K562 (cell line): ENCODE measurements around the gene SRSF11. TPM values are rescaled to one million over a fixed set of nuclear protein-coding genes. Genes with fewer than 3 reads are reported as not detected.

Experiments used
- DACH1 ChIP-seq: fragments of 450-650 bp; IDR thresholded peaks from 2 replicates; pipeline ENCODE4 v1.6.1; 2018; ENCODE audit not compliant: partially characterized antibody
- FOXM1 ChIP-seq, 2 experiments: fragments of 450-650 bp in 1 of 2; sonication (generic) in 1 of 2; formaldehyde crosslinking in 1 of 2; IDR thresholded peaks; 2 replicates each; pipeline versions ENCODE4 v1.6.1 to v1.9.0; 2017 to 2022; ENCODE audit warnings: low read depth in 2 of 2, mild to moderate bottlenecking in 2 of 2, missing genetic modification reagents in 1 of 2, moderate library complexity in 1 of 2
- IFI16 ChIP-seq: fragments of 250-450 bp; sonication (Bioruptor Pico); IDR thresholded peaks from 2 replicates; pipeline ENCODE4 v2.1.2; 2022; ENCODE audit warnings: mild to moderate bottlenecking, inconsistent platforms
- L3MBTL2 ChIP-seq: fragments of 450-650 bp; IDR thresholded peaks from 2 replicates; pipeline ENCODE4 v1.6.1; 2016; ENCODE audit warnings: mild to moderate bottlenecking, moderate library complexity
- MIER1 ChIP-seq: fragments of 450-650 bp; IDR thresholded peaks from 2 replicates; pipeline ENCODE4 v1.6.1; 2016; ENCODE audit warnings: antibody characterized with exemption, mild to moderate bottlenecking, low read depth
- MTF1 ChIP-seq: fragments of 250-450 bp; sonication (Bioruptor Pico); IDR thresholded peaks from 2 replicates; pipeline ENCODE4 v1.9.0; 2021; ENCODE audit warnings: moderate library complexity, mild to moderate bottlenecking, inconsistent platforms, borderline replicate concordance
- MYBL2 ChIP-seq, 2 experiments: fragments of 450-650 bp in 1 of 2; sonication (generic) in 1 of 2; formaldehyde crosslinking in 1 of 2; IDR thresholded peaks; 2 replicates each; pipeline versions ENCODE4 v1.6.1 to v1.8.1; 2017 to 2022; ENCODE audit warnings: borderline replicate concordance in 1 of 2, inconsistent platforms in 1 of 2, low read depth in 1 of 2, mild to moderate bottlenecking in 1 of 2, missing genetic modification reagents in 1 of 2, moderate library complexity in 1 of 2
- NCOR1 ChIP-seq: fragments of 450-650 bp; IDR thresholded peaks from 2 replicates; pipeline ENCODE4 v1.6.1; 2016; ENCODE audit warnings: mild to moderate bottlenecking, moderate library complexity
- SMAD3 ChIP-seq: fragments of 450-650 bp; formaldehyde crosslinking; conservative IDR thresholded peaks from 2 replicates; pipeline ENCODE4 v1.4.0; 2020; ENCODE audit warnings: mild to moderate bottlenecking
- SMARCC2 ChIP-seq: fragments of 450-650 bp; IDR thresholded peaks from 2 replicates; pipeline ENCODE4 v1.6.1; 2017; ENCODE audit warnings: antibody characterized with exemption, moderate library complexity, mild to moderate bottlenecking, low read depth
- TFAP4 ChIP-seq: sonication (generic); formaldehyde crosslinking; IDR thresholded peaks from 2 replicates; pipeline ENCODE4 v1.8.0; 2022; ENCODE audit warnings: missing genetic modification reagents, mild to moderate bottlenecking, moderate library complexity, borderline replicate concordance
- ZNF449 ChIP-seq: fragments of 250-450 bp; sonication (Bioruptor Pico); IDR thresholded peaks from 2 replicates; pipeline ENCODE4 v1.8.0; 2022; ENCODE audit warnings: moderate library complexity, mild to moderate bottlenecking, inconsistent platforms
- ZZZ3 ChIP-seq: fragments of 450-650 bp; IDR thresholded peaks from 2 replicates; pipeline ENCODE4 v1.6.1; 2016; ENCODE audit warnings: antibody characterized with exemption, mild to moderate bottlenecking, moderate library complexity
- polyA plus RNA-seq, 8 experiments: library from polyadenylated mRNA; depleted of rRNA in 4 of 8; stranded (reverse) in 5 of 8; unstranded in 3 of 8; fragments of >200 nt; fragmentation: Nextera tagmentation in 2 of 8; fragmentation: Illumina TruSeq in 1 of 8; extraction: Ambion mirVana in 2 of 8; extraction: Trizol in 1 of 8; gene quantifications; 2 replicates each; pipeline versions ENCODE4 v1.2.1 to v1.2.3, GENCODE V29; 2011 to 2014; ENCODE audit warnings: inconsistent platforms in 1 of 8, missing spikeins in 1 of 8
- total RNA-seq, 7 experiments: library from RNA; depleted of rRNA in 6 of 7; stranded (reverse); fragments of >200 nt in 6 of 7; fragmentation: Illumina TruSeq in 2 of 7; extraction: Trizol in 2 of 7; gene quantifications; 2 replicates each; pipeline versions ENCODE4 v1.2.1 to v1.2.3, GENCODE V29; 2011 to 2021; ENCODE audit warnings: low replicate concordance in 1 of 7
- TF ChIP-seq, protein P1 (sequence below): sonication (generic); formaldehyde crosslinking; IDR thresholded peaks from 2 replicates; pipeline ENCODE4 v1.9.0; 2022; ENCODE audit warnings: mild to moderate bottlenecking, missing genetic modification reagents
- TF ChIP-seq, protein P2 (sequence below): fragments of 450-650 bp; conservative IDR thresholded peaks from 2 replicates; pipeline ENCODE4 v1.6.1; 2016; ENCODE audit warnings: missing genetic modification characterization, low read depth, mild to moderate bottlenecking, missing compliant biosample characterization, moderate library complexity
- TF ChIP-seq, protein P3 (sequence below): fragments of 450-650 bp; IDR thresholded peaks from 2 replicates; pipeline ENCODE4 v1.6.1; 2014; ENCODE audit warnings: low read depth, mild to moderate bottlenecking, moderate library complexity, borderline replicate concordance
- TF ChIP-seq, protein P4 (sequence below): IDR thresholded peaks from 2 replicates; pipeline ENCODE4 v1.6.1; 2012; ENCODE audit warnings: low read depth, low read length, improper control_type of control experiment, borderline replicate concordance

The SRSF11 gene
- total and polyA plus RNA-seq, 9 of the 15 experiments (the other 6 are each of a cell fraction or from before 2014, with no cell fraction given): 76.9 to 418 (median 190) TPM

GRCh38 chr1:70220517-70221237, 503 bp upstream of the SRSF11 start (continued):
- TF ChIP-seq, protein P1, sequence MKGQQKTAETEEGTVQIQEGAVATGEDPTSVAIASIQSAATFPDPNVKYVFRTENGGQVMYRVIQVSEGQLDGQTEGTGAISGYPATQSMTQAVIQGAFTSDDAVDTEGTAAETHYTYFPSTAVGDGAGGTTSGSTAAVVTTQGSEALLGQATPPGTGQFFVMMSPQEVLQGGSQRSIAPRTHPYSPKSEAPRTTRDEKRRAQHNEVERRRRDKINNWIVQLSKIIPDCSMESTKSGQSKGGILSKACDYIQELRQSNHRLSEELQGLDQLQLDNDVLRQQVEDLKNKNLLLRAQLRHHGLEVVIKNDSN (CRISPR knock-in tag): no peak
- TF ChIP-seq TFAP4: no peak
- TF ChIP-seq MYBL2 (IDR thresholded peaks at IDR 0.05; ENCODE audit: low read depth): no peak
- no peak for TF ChIP-seq MYBL2 (CRISPR knock-in tag; IDR thresholded peaks at IDR 0.05; ENCODE audit: borderline replicate concordance)
- TF ChIP-seq L3MBTL2: no peak
- TF ChIP-seq FOXM1 (IDR thresholded peaks at IDR 0.05; ENCODE audit: low read depth): no peak
- TF ChIP-seq FOXM1 (CRISPR knock-in tag; IDR thresholded peaks at IDR 0.05; ENCODE audit: low read depth): no peak
- TF ChIP-seq MTF1: no peak
- 0 out of 2 replicates have a peak, but pooled peaks have one; percentile 19 for TF ChIP-seq SMARCC2
- no peak for TF ChIP-seq DACH1
- TF ChIP-seq, protein P2, sequence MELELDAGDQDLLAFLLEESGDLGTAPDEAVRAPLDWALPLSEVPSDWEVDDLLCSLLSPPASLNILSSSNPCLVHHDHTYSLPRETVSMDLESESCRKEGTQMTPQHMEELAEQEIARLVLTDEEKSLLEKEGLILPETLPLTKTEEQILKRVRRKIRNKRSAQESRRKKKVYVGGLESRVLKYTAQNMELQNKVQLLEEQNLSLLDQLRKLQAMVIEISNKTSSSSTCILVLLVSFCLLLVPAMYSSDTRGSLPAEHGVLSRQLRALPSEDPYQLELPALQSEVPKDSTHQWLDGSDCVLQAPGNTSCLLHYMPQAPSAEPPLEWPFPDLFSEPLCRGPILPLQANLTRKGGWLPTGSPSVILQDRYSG (tag): 0 out of 2 replicates have a peak, but pooled peaks have one; percentile 10
- no peak for TF ChIP-seq ZZZ3
- TF ChIP-seq ZNF449 (CRISPR knock-in tag): 0 out of 2 replicates have a peak, but pooled peaks have one; percentile 24
- TF ChIP-seq NCOR1: no peak
- 0 out of 2 replicates have a peak, but pooled peaks have one; percentile 40 for TF ChIP-seq MIER1
- TF ChIP-seq, protein P3, sequence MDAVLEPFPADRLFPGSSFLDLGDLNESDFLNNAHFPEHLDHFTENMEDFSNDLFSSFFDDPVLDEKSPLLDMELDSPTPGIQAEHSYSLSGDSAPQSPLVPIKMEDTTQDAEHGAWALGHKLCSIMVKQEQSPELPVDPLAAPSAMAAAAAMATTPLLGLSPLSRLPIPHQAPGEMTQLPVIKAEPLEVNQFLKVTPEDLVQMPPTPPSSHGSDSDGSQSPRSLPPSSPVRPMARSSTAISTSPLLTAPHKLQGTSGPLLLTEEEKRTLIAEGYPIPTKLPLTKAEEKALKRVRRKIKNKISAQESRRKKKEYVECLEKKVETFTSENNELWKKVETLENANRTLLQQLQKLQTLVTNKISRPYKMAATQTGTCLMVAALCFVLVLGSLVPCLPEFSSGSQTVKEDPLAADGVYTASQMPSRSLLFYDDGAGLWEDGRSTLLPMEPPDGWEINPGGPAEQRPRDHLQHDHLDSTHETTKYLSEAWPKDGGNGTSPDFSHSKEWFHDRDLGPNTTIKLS: no peak
- TF ChIP-seq SMAD3 (CRISPR knock-in tag): no peak
- TF ChIP-seq, protein P4, sequence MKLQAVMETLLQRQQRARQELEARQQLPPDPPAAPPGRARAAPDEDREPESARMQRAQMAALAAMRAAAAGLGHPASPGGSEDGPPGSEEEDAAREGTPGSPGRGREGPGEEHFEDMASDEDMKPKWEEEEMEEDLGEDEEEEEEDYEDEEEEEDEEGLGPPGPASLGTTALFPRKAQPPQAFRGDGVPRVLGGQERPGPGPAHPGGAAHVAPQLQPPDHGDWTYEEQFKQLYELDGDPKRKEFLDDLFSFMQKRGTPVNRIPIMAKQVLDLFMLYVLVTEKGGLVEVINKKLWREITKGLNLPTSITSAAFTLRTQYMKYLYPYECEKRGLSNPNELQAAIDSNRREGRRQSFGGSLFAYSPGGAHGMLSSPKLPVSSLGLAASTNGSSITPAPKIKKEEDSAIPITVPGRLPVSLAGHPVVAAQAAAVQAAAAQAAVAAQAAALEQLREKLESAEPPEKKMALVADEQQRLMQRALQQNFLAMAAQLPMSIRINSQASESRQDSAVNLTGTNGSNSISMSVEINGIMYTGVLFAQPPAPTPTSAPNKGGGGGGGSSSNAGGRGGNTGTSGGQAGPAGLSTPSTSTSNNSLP: no peak
- TF ChIP-seq IFI16 (CRISPR knock-in tag): no peak
